Esophagus squamous epithelium (tissue), 4 donors: ENCODE results near the gene CNIH3.

Source experiments
- POLR2A ChIP-seq, 4 donors: fragments of 450-650 bp; IDR thresholded peaks; one replicate each; pipeline ENCODE4 v1.6.1; 2017; ENCODE audit warnings: antibody characterized with exemption in 4 of 4, mild to moderate bottlenecking in 4 of 4, moderate library complexity in 3 of 4
- TF ChIP-seq, protein P1 (sequence below), 6 experiments: fragments of 450-650 bp in 4 of 6; fragments of 200-600 bp in 2 of 6; sonication (generic) in 2 of 6; IDR thresholded peaks; one replicate each; pipeline ENCODE4 v1.5.1; 2016 to 2019; ENCODE audit warnings: antibody characterized with exemption in 6 of 6, mild to moderate bottlenecking in 4 of 6, moderate library complexity in 4 of 6

DNA sequence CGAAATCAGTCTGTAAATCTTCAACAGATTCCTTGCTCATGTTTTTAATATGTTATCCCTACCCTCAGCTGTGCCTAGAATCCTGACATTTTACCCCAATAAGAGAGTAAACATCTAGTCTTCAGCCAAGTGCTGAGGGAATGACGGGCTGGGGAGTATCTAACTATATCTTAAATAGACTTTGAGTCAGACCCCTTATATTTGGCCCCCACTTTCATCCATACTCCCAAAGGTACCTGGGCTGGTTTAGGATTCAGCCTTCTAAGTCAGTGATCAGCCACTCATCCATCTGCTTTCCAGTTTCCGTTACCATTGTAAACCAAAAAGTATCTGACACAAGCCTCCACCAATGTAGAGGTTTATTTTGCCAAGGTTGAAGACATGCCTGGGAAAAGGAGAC, 36.1 kb upstream of the CNIH3 start:
- TF ChIP-seq, protein P1, sequence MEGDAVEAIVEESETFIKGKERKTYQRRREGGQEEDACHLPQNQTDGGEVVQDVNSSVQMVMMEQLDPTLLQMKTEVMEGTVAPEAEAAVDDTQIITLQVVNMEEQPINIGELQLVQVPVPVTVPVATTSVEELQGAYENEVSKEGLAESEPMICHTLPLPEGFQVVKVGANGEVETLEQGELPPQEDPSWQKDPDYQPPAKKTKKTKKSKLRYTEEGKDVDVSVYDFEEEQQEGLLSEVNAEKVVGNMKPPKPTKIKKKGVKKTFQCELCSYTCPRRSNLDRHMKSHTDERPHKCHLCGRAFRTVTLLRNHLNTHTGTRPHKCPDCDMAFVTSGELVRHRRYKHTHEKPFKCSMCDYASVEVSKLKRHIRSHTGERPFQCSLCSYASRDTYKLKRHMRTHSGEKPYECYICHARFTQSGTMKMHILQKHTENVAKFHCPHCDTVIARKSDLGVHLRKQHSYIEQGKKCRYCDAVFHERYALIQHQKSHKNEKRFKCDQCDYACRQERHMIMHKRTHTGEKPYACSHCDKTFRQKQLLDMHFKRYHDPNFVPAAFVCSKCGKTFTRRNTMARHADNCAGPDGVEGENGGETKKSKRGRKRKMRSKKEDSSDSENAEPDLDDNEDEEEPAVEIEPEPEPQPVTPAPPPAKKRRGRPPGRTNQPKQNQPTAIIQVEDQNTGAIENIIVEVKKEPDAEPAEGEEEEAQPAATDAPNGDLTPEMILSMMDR (IDR thresholded peaks at IDR 0.05), result no peak
- TF ChIP-seq POLR2A (IDR thresholded peaks at IDR 0.05), result no peak
